Spleen (tissue), 11 donors: ENCODE results near the gene KIAA0753. TPM values are rescaled to one million over a fixed set of nuclear protein-coding genes. Genes with fewer than 3 reads are reported as not detected.

ENCODE experiments used
- DNase-seq: peaks from one replicate; pipeline ENCODE4 v3.0.0-alpha.2; 2020
- H3K27ac ChIP-seq, 8 donors: fragments of 200-600 bp; sonication (generic) in 7 of 8; 1 replicate in 4 of 8; 2 replicates in 4 of 8; pipeline versions ENCODE4 v1.5.0 to v1.8.0; 2016 to 2021; ENCODE audit warnings: inconsistent platforms in 4 of 8, mild to moderate bottlenecking in 4 of 8, moderate library complexity in 1 of 8
- H3K27me3 ChIP-seq, 7 donors: fragments of 200-600 bp; sonication (generic) in 6 of 7; replicated peaks in 1 of 7; 1 replicate in 4 of 7; 2 replicates in 3 of 7; pipeline versions ENCODE4 v1.5.0 to v1.8.0; 2016 to 2021; ENCODE audit warnings: inconsistent platforms in 3 of 7, mild to moderate bottlenecking in 1 of 7
- H3K36me3 ChIP-seq, 6 donors: fragments of 200-600 bp; sonication (generic) in 5 of 6; 1 replicate in 4 of 6; 2 replicates in 2 of 6; pipeline versions ENCODE4 v1.5.0 to v1.8.0; 2016 to 2021; ENCODE audit warnings: inconsistent platforms in 2 of 6
- H3K4me1 ChIP-seq, 6 donors: fragments of 200-600 bp; sonication (generic) in 5 of 6; 1 replicate in 3 of 6; 2 replicates in 3 of 6; pipeline versions ENCODE4 v1.5.0 to v1.8.0; 2016 to 2021; ENCODE audit warnings: inconsistent platforms in 3 of 6
- H3K4me3 ChIP-seq, 8 donors: fragments of 200-600 bp; sonication (generic) in 7 of 8; 1 replicate in 4 of 8; 2 replicates in 4 of 8; pipeline versions ENCODE4 v1.5.0 to v1.8.0; 2016 to 2021; ENCODE audit warnings: inconsistent platforms in 4 of 8, mild to moderate bottlenecking in 4 of 8, moderate library complexity in 2 of 8
- H3K9me3 ChIP-seq, 8 donors: fragments of 200-600 bp; sonication (generic) in 7 of 8; 1 replicate in 4 of 8; 2 replicates in 4 of 8; pipeline versions ENCODE4 v1.5.0 to v1.8.0; 2016 to 2021; ENCODE audit warnings: inconsistent platforms in 4 of 8
- POLR2A ChIP-seq, 3 donors: fragments of 450-650 bp; IDR thresholded peaks; one replicate each; pipeline ENCODE4 v1.5.1; 2017; ENCODE audit warnings: antibody characterized with exemption in 3 of 3, mild to moderate bottlenecking in 1 of 3
- WGBS, 5 donors: extraction: QIAGEN DNeasy Blood & Tissue Kit in 3 of 5; methylation state at CpG; one replicate each; pipeline versions ENCODE4 v1.1.5 to v1.1.7; 2013 to 2018; 5-methylcytosine and 5-hydroxymethylcytosine counted together
- intact Hi-C: fragments of 100-400 bp; cut with DNase I; formaldehyde crosslinking; loops from one replicate; pipeline ENCODE4 v1.15.0; 2023; ENCODE audit warnings: low total_unique reads
- microRNA-seq, 3 donors: library from miRNA; unstranded; fragments of <30 nt; microRNA quantifications; one replicate each; pipeline versions ENCODE4 to v1.1.0, GENCODE V29; 2019 to 2020
- polyA plus RNA-seq, 3 donors: library from polyadenylated mRNA; stranded (reverse); fragments of 200-250 nt; gene quantifications; one replicate each; pipeline ENCODE4 v1.2.1, GENCODE V29; 2013
- small RNA-seq, 4 donors: library from RNA; depleted of rRNA; stranded (forward); fragments of <200 nt; gene quantifications; one replicate each; pipeline ENCODE3, GENCODE V24; 2016
- total RNA-seq, 7 donors: library from RNA; depleted of rRNA in 3 of 7; stranded (reverse); fragments of >200 nt in 3 of 7; fragmentation: NEBNext Ultra II Directional in 4 of 7; extraction: Animal tissue kit (Norgen Biotek cat#: 25700) in 4 of 7; gene quantifications; one replicate each; pipeline versions ENCODE4 v1.1.0 to v1.2.1, GENCODE V29; 2016 to 2021
- TF ChIP-seq, protein P1 (sequence below), 11 experiments: fragments of 200-600 bp in 7 of 11; fragments of 450-650 bp in 4 of 11; sonication (generic) in 4 of 11; IDR thresholded peaks in 8 of 11; conservative IDR thresholded peaks in 3 of 11; 1 replicate in 7 of 11; 2 replicates in 4 of 11; pipeline versions ENCODE4 v1.4.0 to v1.8.0; 2016 to 2021; ENCODE audit warnings: antibody characterized with exemption in 11 of 11, inconsistent platforms in 4 of 11, mild to moderate bottlenecking in 1 of 11
- donor health status: healthy with polysubstance abuse.
- donor health status: DM: no; HTN: no; CAD: no; lungs with moderate emphysema.
- donor health status: DM: no; HTN: no; CAD: no.
- donor health status: Bipolar disorder and iron deficiency.
- donor health status: healthy.
- donor health status: DM: no; HTN: no; CAD: no.
- donor health status: DM: yes; HTN: yes; CAD: no.

The KIAA0753 gene
- total and polyA plus RNA-seq, 10 donors, result 4.2 to 21.8 (median 17.6) TPM

DNA sequence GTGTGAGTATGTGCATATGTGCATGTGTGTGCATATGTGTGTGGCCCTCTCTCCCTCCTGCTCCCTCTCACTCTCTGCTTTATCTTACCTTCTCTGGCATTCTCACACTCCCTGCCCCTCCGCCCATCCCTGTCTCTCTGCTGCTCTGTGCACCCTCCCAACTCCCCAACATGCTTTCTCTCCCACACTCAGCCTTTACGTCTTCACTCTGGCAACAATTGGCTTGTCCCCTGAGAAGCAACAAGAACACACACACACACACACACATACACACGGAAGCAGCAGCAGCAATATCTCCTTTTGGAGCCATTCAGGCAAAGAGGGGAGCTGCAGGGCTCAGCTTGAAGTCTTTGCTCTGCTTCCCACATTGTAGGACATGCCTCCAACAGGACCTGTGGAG lies 112.0 kb downstream of the KIAA0753 start:
- TF ChIP-seq, protein P1, sequence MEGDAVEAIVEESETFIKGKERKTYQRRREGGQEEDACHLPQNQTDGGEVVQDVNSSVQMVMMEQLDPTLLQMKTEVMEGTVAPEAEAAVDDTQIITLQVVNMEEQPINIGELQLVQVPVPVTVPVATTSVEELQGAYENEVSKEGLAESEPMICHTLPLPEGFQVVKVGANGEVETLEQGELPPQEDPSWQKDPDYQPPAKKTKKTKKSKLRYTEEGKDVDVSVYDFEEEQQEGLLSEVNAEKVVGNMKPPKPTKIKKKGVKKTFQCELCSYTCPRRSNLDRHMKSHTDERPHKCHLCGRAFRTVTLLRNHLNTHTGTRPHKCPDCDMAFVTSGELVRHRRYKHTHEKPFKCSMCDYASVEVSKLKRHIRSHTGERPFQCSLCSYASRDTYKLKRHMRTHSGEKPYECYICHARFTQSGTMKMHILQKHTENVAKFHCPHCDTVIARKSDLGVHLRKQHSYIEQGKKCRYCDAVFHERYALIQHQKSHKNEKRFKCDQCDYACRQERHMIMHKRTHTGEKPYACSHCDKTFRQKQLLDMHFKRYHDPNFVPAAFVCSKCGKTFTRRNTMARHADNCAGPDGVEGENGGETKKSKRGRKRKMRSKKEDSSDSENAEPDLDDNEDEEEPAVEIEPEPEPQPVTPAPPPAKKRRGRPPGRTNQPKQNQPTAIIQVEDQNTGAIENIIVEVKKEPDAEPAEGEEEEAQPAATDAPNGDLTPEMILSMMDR (IDR thresholded peaks at IDR 0.05 in 8 of 11, conservative IDR thresholded peaks at IDR 0.05 in 3 of 11), result no peak
- TF ChIP-seq POLR2A (IDR thresholded peaks at IDR 0.05), result no peak
- Histone ChIP-seq H3K27ac (peak overlapping the region in 3 of 8 donors; percentile 3 to 8 (median 3)), H3K4me3 (no peak overlapping the region), H3K27me3 (no peaks in the 10 kb centered on the region), H3K4me1 (peaks cover 0 to 36% (median 0%) of the 10 kb centered on the region in 6 donors), H3K36me3 (peaks cover 0 to 87% (median 5%) of the 10 kb centered on the region in 6 donors), H3K9me3 (no peaks in the 10 kb centered on the region)
- DNase-seq, result no peak
- 73 to 86% (median 80%) methylated on average over 3 of the region's 3 CpGs for WGBS, 5 donors
- intact Hi-C loops, result no loop called here

Small RNAs within 50 kb of the gene (microRNA-seq; reads per million reads assigned to microRNA genes)
- gene MIR4520-1 (0 reads per million in 3 donors), gene MIR4520-2 (0 reads per million in 3 donors)

Small RNAs within 50 kb of the gene (small RNA-seq; reads per million reads assigned to genes)
- gene MIR4520-1 (0 to 0.21 (median 0.07) reads per million in 4 donors), gene RNA5SP435 (1.6 to 3.2 (median 1.8) reads per million in 4 donors)

Other genes with a start within 250 kb of the KIAA0753 start
- gene AIPL1, start 205.6 kb downstream of the KIAA0753 start, total RNA-seq, result under 1 TPM in 4 of 7 donors, not detected in 3; 0.17 to 0.34 (median 0.29) TPM
- under 1 TPM in 2 of 3 donors, not detected in 1; 0.10 to 0.24 TPM for gene AIPL1, start 205.6 kb downstream of the KIAA0753 start, polyA plus RNA-seq
- gene PIMREG, start 196.3 kb downstream of the KIAA0753 start, total RNA-seq, result 10 to 100 TPM in 1 of 7 donors, 1 to 10 TPM in 6; 1.8 to 11.6 (median 3.9) TPM
- gene PIMREG, start 196.3 kb downstream of the KIAA0753 start, polyA plus RNA-seq, result 1 to 10 TPM; 1.3 to 4.0 (median 1.6) TPM
- 100 to 1,000 TPM in 6 of 7 donors, 10 to 100 TPM in 1; 51.9 to 215 (median 140) TPM for gene PITPNM3, start 84.2 kb downstream of the KIAA0753 start, total RNA-seq
- 10 to 100 TPM in 1 of 3 donors, 1 to 10 TPM in 2; 5.4 to 63.3 (median 9.1) TPM for gene PITPNM3, start 84.2 kb downstream of the KIAA0753 start, polyA plus RNA-seq
- 100 to 1,000 TPM in 2 of 7 donors, 10 to 100 TPM in 5; 38.8 to 114 (median 76.2) TPM for gene TXNDC17, start 349 bp upstream of the KIAA0753 start, total RNA-seq
- gene TXNDC17, start 349 bp upstream of the KIAA0753 start, polyA plus RNA-seq, result 100 to 1,000 TPM in 2 of 3 donors, 10 to 100 TPM in 1; 90.5 to 215 (median 140) TPM
- gene MED31, start 10.9 kb upstream of the KIAA0753 start, total RNA-seq, result 10 to 100 TPM in 6 of 7 donors, 1 to 10 TPM in 1; 6.0 to 18.2 (median 16.1) TPM
- gene MED31, start 10.9 kb upstream of the KIAA0753 start, polyA plus RNA-seq, result 10 to 100 TPM; 17.3 to 28.9 (median 17.5) TPM
- gene C17orf100, start 11.1 kb upstream of the KIAA0753 start, total RNA-seq, result 1 to 10 TPM; 1.1 to 2.8 (median 2.3) TPM
- gene C17orf100, start 11.1 kb upstream of the KIAA0753 start, polyA plus RNA-seq, result 1 to 10 TPM; 4.2 to 4.7 (median 4.3) TPM
- gene SLC13A5, start 72.7 kb upstream of the KIAA0753 start, total RNA-seq, result 10 to 100 TPM in 2 of 7 donors, 1 to 10 TPM in 5; 1.3 to 18.4 (median 7.0) TPM
- 1 to 10 TPM; 1.0 to 2.8 (median 1.3) TPM for gene SLC13A5, start 72.7 kb upstream of the KIAA0753 start, polyA plus RNA-seq
- gene XAF1, start 115.3 kb upstream of the KIAA0753 start, total RNA-seq, result 100 to 1,000 TPM in 5 of 7 donors, 10 to 100 TPM in 2; 69.0 to 176 (median 117) TPM
- 10 to 100 TPM; 26.4 to 61.6 (median 31.4) TPM for gene XAF1, start 115.3 kb upstream of the KIAA0753 start, polyA plus RNA-seq
- gene FBXO39, start 135.5 kb upstream of the KIAA0753 start, total RNA-seq, result under 1 TPM in 2 of 7 donors, not detected in 5; 0.70 to 0.75 TPM
- under 1 TPM in 2 of 3 donors, not detected in 1; 0.26 to 0.27 TPM for gene FBXO39, start 135.5 kb upstream of the KIAA0753 start, polyA plus RNA-seq
- not detected for gene TEKT1, start 191.0 kb upstream of the KIAA0753 start, total RNA-seq
- gene TEKT1, start 191.0 kb upstream of the KIAA0753 start, polyA plus RNA-seq, result not detected